RWPE1 (cell line): ENCODE results near the gene OGFR.

Experiments used
- CTCF ChIA-PET: fragments of 350-600 bp; sonication (Branson Sonifier 250); formaldehyde crosslinking; extraction: SDS; loops from one replicate; lab custom pipeline; 2021; lab: Yijun Ruan, JAX
- POLR2A ChIA-PET: fragments of 400-600 bp; formaldehyde crosslinking; extraction: SDS; loops from one replicate; lab custom pipeline; 2020; ENCODE audit warnings: antibody characterized with exemption; ENCODE audit not compliant: low non-redundant PET; lab: Yijun Ruan, JAX
- DNase-seq: peaks from one replicate; pipeline ENCODE4 v3.0.0; 2012; ENCODE audit warnings: low spot score
- H3K27ac ChIP-seq: fragments of 450-650 bp; 2 replicates; pipeline ENCODE4 v1.5.1; 2017
- CTCF ChIP-seq: fragments of 450-650 bp; conservative IDR thresholded peaks from 2 replicates; pipeline ENCODE4 v1.5.1; 2017; ENCODE audit warnings: low read depth, mild to moderate bottlenecking

The OGFR gene

GRCh38 chr20:62764156-62764935, 40.3 kb upstream of the OGFR start:
- H3K27ac ChIP-seq, result peak overlapping the region; percentile 65
- ChIA-PET POLR2A (no interaction called here), CTCF (interaction anchor here (1.7 kb wide), 2 partner anchors 26 to 44 kb away, joined by 6 to 8 read pairs; no protein-coding TSS in a partner anchor)
- no peak for TF ChIP-seq CTCF
- no peak for DNase-seq

DNA sequence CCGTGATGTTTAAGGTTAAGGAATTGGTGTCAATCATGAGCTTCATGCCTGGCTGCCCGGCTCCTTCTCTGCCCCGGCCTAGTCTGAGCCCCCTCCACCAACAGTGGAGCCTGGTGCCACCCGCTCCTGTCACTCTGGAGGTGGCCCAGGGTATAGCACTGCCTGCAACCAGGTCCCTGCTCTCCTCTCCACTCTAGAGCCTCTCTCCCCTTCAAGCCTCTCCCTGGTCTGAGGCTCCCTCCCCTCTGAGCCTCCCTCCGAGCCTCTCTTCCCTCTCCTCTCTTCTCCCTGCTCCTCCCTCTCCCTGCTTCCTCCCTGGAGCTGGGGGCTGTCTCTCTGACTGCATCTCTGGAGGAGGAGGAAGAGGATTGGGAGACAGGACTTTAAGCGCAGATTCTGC, 39.6 kb upstream of the OGFR start:
- no peak for TF ChIP-seq CTCF
- peak overlapping the region; percentile 65 for H3K27ac ChIP-seq
- DNase-seq, result no peak
- ChIA-PET CTCF (interaction anchor here (1.7 kb wide), 2 partner anchors 26 to 43 kb away, joined by 6 to 8 read pairs; no protein-coding TSS in a partner anchor), POLR2A (no interaction called here)

DNA sequence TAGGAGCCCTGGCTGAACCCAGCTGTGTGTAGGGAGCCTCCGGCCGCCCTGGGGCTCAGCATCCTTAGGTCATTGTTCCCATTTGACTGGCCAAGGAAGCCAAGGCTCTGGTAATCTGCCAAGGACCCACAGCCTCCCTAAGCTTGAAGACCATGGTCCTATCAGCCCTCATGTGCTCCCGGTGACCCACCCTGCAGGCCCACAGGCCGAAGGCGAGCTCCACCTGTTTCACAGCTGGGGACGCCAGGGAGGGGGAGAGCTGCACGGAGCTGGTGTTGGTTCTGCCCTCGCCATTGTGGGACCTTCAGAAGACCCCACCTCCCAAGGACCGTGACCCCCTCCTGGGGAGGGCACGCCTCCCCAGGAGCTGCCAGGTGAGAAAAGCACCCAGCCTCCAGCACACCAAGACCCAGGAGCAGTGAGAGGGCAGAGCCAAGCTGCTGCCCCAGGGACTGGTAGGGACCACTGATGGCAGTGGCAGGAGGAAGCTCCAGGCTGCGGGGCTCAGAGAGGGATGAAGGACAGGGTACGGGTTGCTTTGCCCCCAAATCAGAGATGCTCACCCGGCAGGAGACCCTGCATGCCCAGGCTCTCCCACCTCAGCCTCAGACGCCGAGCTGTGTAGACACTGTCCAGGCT, 39.1 kb upstream of the OGFR start:
- H3K27ac ChIP-seq, result peak overlapping the region; percentile 65
- TF ChIP-seq CTCF, result no peak
- ChIA-PET CTCF (interaction anchor here (1.0 to 1.7 kb wide), 3 partner anchors 25 to 878 kb away, joined by 3 to 8 read pairs (median 6); no protein-coding TSS in a partner anchor), POLR2A (no interaction called here)
- no peak for DNase-seq

DNA sequence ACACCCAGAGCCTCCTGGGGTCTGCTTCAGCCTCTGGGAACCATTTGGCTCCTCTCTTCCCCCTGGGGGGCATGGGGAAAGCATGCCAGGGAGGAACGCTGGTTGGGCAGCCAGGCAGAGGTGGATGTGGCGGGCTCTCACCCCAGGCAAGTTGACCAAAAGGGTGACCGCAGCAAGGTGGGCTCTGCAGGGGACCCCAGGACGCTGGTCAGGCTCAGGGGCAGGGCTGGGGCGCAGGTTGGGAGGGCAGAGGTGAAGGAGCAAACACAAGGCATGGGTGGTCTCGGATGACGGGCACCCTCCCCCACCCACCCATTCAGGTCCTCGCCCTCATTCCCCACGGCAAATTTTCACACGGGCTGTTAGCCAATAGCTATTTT, 38.6 kb upstream of the OGFR start:
- ChIA-PET CTCF (interaction anchor here (1.0 to 1.7 kb wide), 3 partner anchors 25 to 879 kb away, joined by 3 to 8 read pairs (median 6); no protein-coding TSS in a partner anchor), POLR2A (no interaction called here)
- no peak for DNase-seq
- TF ChIP-seq CTCF, result no peak
- H3K27ac ChIP-seq, result peak overlapping the region; percentile 65

DNA sequence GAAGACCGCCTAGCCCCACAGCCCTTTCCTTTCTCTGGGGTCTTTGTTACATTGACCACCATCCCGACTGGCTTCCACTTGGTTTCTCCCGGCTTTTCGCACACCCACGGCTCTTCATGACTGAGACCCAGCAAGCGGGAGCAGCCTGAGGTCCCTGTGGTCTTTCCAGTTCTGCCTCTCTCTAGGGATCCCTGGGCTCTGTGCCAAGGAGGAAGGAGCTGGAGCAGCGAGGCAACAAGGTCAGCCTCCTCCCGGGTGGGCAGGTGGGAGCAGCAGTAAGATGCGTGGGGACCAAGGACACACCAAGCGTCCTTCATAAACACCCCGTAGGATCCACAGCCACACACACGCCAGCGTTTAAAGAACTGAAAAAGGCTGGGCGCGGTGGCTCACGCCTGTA, 37.9 kb upstream of the OGFR start:
- CTCF ChIA-PET, result no interaction called here
- peak; percentile 50 for DNase-seq
- POLR2A ChIA-PET, result no interaction called here
- no peak for TF ChIP-seq CTCF
- H3K27ac ChIP-seq, result peak overlapping the region; percentile 65

GRCh38 chr20:62768234-62768546, 36.4 kb upstream of the OGFR start:
- ChIA-PET CTCF (interaction anchor here (1.0 kb wide), 1 partner anchor 23 kb away, joined by 3 read pairs; no protein-coding TSS in a partner anchor), POLR2A (no interaction called here)
- no peak for TF ChIP-seq CTCF
- H3K27ac ChIP-seq, result peak overlapping the region; percentile 99
- no peak for DNase-seq
